CD4-positive, alpha-beta T cell (primary cell): Measurements from ENCODE around the gene EEPD1. TPM values are rescaled to one million over a fixed set of nuclear protein-coding genes. Genes with fewer than 3 reads are reported as not detected.

Source experiments
- ATAC-seq: fragments of 200-7000 bp; cut with Tn5 transposase; one replicate; pipeline ENCODE4 v1.10.0; 2022; ENCODE audit warnings: mild to moderate bottlenecking; ENCODE audit not compliant: poor library complexity
- CTCF ChIA-PET: fragments of 350-600 bp; sonication (Branson Sonifier 250); formaldehyde crosslinking; loops from one replicate; lab custom pipeline; 2021; ENCODE audit warnings: antibody characterized with exemption, inconsistent platforms; lab: Charles Lee
- POLR2A ChIA-PET: fragments of 350-600 bp; sonication (Branson Sonifier 250); formaldehyde crosslinking; loops from one replicate; lab custom pipeline; 2021; ENCODE audit warnings: antibody characterized with exemption, inconsistent platforms; lab: Charles Lee
- DNase-seq, 14 experiments: peaks; one replicate each; pipeline ENCODE4 v3.0.0-alpha.2; 2013 to 2020; ENCODE audit warnings: mixed read lengths in 2 of 14
- H3K27ac ChIP-seq, 2 donors: one replicate each; pipeline versions ENCODE4 v1.5.1 to v1.7.0; 2013; ENCODE audit warnings: low read length in 2 of 2, low read depth in 1 of 2, mild to moderate bottlenecking in 1 of 2
- H3K27me3 ChIP-seq, 2 experiments: 1 replicate in 1 of 2; 2 replicates in 1 of 2; pipeline versions ENCODE4 v1.6.1 to v1.7.0; 2013; ENCODE audit warnings: low read length in 2 of 2, control low read depth in 1 of 2, mild to moderate bottlenecking in 1 of 2, moderate library complexity in 1 of 2; ENCODE audit not compliant: insufficient read depth in 2 of 2, control insufficient read depth in 1 of 2
- H3K36me3 ChIP-seq: one replicate; pipeline ENCODE4 v1.6.1; 2013; ENCODE audit warnings: low read length, control low read depth; ENCODE audit not compliant: insufficient read depth
- H3K4me1 ChIP-seq: one replicate; pipeline ENCODE4 v1.6.1; 2013; ENCODE audit warnings: low read length, control low read depth; ENCODE audit not compliant: insufficient read depth
- H3K4me3 ChIP-seq: one replicate; pipeline ENCODE4 v1.5.1; 2013; ENCODE audit warnings: mild to moderate bottlenecking, low read length, moderate library complexity
- H3K9me3 ChIP-seq, 2 experiments: 1 replicate in 1 of 2; 2 replicates in 1 of 2; pipeline versions ENCODE4 v1.6.1 to v1.7.0; 2013; ENCODE audit warnings: low read length in 2 of 2, mild to moderate bottlenecking in 2 of 2, control low read depth in 1 of 2, moderate library complexity in 1 of 2; ENCODE audit not compliant: control insufficient read depth in 1 of 2, insufficient read depth in 1 of 2
- H3K27ac Mint-ChIP-seq: one replicate; pipeline ENCODE4 v1.8.0; 2020; ENCODE audit warnings: mixed read lengths
- H3K27me3 Mint-ChIP-seq: one replicate; pipeline ENCODE4 v1.8.0; 2021; ENCODE audit warnings: mixed read lengths
- H3K36me3 Mint-ChIP-seq: one replicate; pipeline ENCODE4 v1.8.0; 2021; ENCODE audit warnings: low read depth, mixed read lengths
- H3K4me1 Mint-ChIP-seq: one replicate; pipeline ENCODE4 v1.8.0; 2021; ENCODE audit warnings: low read depth, mixed read lengths
- H3K4me3 Mint-ChIP-seq: one replicate; pipeline ENCODE4 v1.8.0; 2020; ENCODE audit warnings: mild to moderate bottlenecking, mixed read lengths
- H3K9me3 Mint-ChIP-seq: one replicate; pipeline ENCODE4 v1.8.0; 2020; ENCODE audit warnings: mixed read lengths
- CTCF ChIP-seq: fragments of 200-600 bp; IDR thresholded peaks from one replicate; pipeline ENCODE4 v1.8.0; 2022; ENCODE audit warnings: antibody characterized with exemption, mild to moderate bottlenecking
- intact Hi-C, 2 experiments: fragments of 100-400 bp; cut with DNase I in 1 of 2; cut with micrococcal nuclease in 1 of 2; formaldehyde crosslinking; loops; one replicate each; pipeline versions ENCODE4 v1.15.1 to v1.9.0; 2023 to 2025; cut with DNase I, micrococcal nuclease
- total RNA-seq, 174 experiments: library from RNA in 2 of 174; stranded (reverse) in 2 of 174; gene quantifications; one replicate each; pipeline ENCODE4 v1.2.3 and lab custom pipeline; 2021 to 2026

Gene EEPD1
- total RNA-seq, 2 experiments from 2014 or later, result 4.4 to 4.6 TPM

GRCh38 chr7:36180121-36180520 lies 27.1 kb downstream of the EEPD1 start:
- no peaks in the 10 kb centered on the region for H3K9me3 ChIP-seq
- no peaks in the 10 kb centered on the region for H3K4me1 ChIP-seq
- no peaks in the 10 kb centered on the region for H3K4me1 Mint-ChIP-seq
- ATAC-seq, result no peak
- H3K27ac Mint-ChIP-seq, result no peak overlapping the region
- ChIA-PET POLR2A (no interaction called here), CTCF (interaction anchor here (0.5 kb wide), 1 partner anchor 8 kb away, joined by 3 read pairs; no protein-coding TSS in a partner anchor)
- no peak overlapping the region for H3K27ac ChIP-seq
- no peaks in the 10 kb centered on the region for H3K36me3 Mint-ChIP-seq
- H3K4me3 Mint-ChIP-seq, result no peak overlapping the region
- no peaks in the 10 kb centered on the region for H3K27me3 ChIP-seq
- no peaks in the 10 kb centered on the region for H3K36me3 ChIP-seq
- H3K4me3 ChIP-seq, result no peak overlapping the region
- no peak for TF ChIP-seq CTCF
- no peaks in the 10 kb centered on the region for H3K9me3 Mint-ChIP-seq
- no peak for DNase-seq
- H3K27me3 Mint-ChIP-seq, result no peaks in the 10 kb centered on the region
- intact Hi-C loops, result no loop called here

GRCh38 chr7:36181668-36182067 lies 28.6 kb downstream of the EEPD1 start:
- Mint-ChIP-seq H3K36me3 (no peaks in the 10 kb centered on the region), H3K27ac (no peak overlapping the region), H3K9me3 (no peaks in the 10 kb centered on the region), H3K4me3 (no peak overlapping the region), H3K4me1 (no peaks in the 10 kb centered on the region), H3K27me3 (no peaks in the 10 kb centered on the region)
- ChIA-PET POLR2A (no interaction called here), CTCF (no interaction called here)
- no peak for TF ChIP-seq CTCF
- ATAC-seq, result no peak
- intact Hi-C loops, result no loop called here
- no peaks in the 10 kb centered on the region for H3K27me3 ChIP-seq
- H3K4me3 ChIP-seq, result no peak overlapping the region
- no peaks in the 10 kb centered on the region for H3K4me1 ChIP-seq
- no peak for DNase-seq
- H3K36me3 ChIP-seq, result no peaks in the 10 kb centered on the region
- no peaks in the 10 kb centered on the region for H3K9me3 ChIP-seq
- no peak overlapping the region for H3K27ac ChIP-seq

GRCh38 chr7:36182854-36183604 lies 30.0 kb downstream of the EEPD1 start:
- no peak overlapping the region for H3K4me3 ChIP-seq
- H3K27me3 ChIP-seq, result no peaks in the 10 kb centered on the region
- DNase-seq (no peak), ATAC-seq (no peak)
- no peak overlapping the region for H3K27ac ChIP-seq
- Mint-ChIP-seq H3K27ac (no peak overlapping the region), H3K9me3 (no peaks in the 10 kb centered on the region), H3K36me3 (no peaks in the 10 kb centered on the region), H3K27me3 (no peaks in the 10 kb centered on the region), H3K4me1 (no peaks in the 10 kb centered on the region), H3K4me3 (no peak overlapping the region)
- ChIA-PET POLR2A (no interaction called here), CTCF (no interaction called here)
- no peaks in the 10 kb centered on the region for H3K9me3 ChIP-seq
- H3K4me1 ChIP-seq, result no peaks in the 10 kb centered on the region
- intact Hi-C loops, result no loop called here
- no peak for TF ChIP-seq CTCF
- H3K36me3 ChIP-seq, result no peaks in the 10 kb centered on the region
